BLaER1 treated with 17β-estradiol and CSF1 and Interleukin-3, amounts not matched to agents 10 nM and 100 nM (cell line): ENCODE measurements around the gene ANK2.
A peak's percentile ranks its signal among the peaks of the same experiment; 100 is the strongest.

Experiments
- H3K27ac ChIP-seq, 11 experiments: shearing (Covaris generic); formaldehyde crosslinking; 2 replicates each; pipeline ENCODE4 v1.8.1; 2022
- H3K27me3 ChIP-seq, 11 experiments: shearing (Covaris generic); formaldehyde crosslinking; 2 replicates each; pipeline ENCODE4 v1.8.1; 2022
- H3K36me3 ChIP-seq, 11 experiments: shearing (Covaris generic); formaldehyde crosslinking; 2 replicates each; pipeline ENCODE4 v1.8.1; 2022
- H3K4me1 ChIP-seq, 10 experiments: shearing (Covaris generic); formaldehyde crosslinking; 2 replicates each; pipeline ENCODE4 v1.8.1; 2022
- H3K4me2 ChIP-seq, 11 experiments: shearing (Covaris generic); formaldehyde crosslinking; 2 replicates each; pipeline ENCODE4 v1.8.1; 2022
- H3K4me3 ChIP-seq, 10 experiments: shearing (Covaris generic); formaldehyde crosslinking; 2 replicates each; pipeline ENCODE4 v1.8.1; 2022
- H3K9ac ChIP-seq, 11 experiments: shearing (Covaris generic); formaldehyde crosslinking; 2 replicates each; pipeline ENCODE4 v1.8.1; 2022
- H3K9me3 ChIP-seq, 11 experiments: shearing (Covaris generic); formaldehyde crosslinking; replicated peaks in 1 of 11; 2 replicates each; pipeline ENCODE4 v1.8.1; 2022
- H4K20me1 ChIP-seq, 11 experiments: shearing (Covaris generic); formaldehyde crosslinking; 2 replicates each; pipeline ENCODE4 v1.8.1; 2022
- Cebpa-rat ChIP-seq, 11 experiments: shearing (Covaris generic); IDR thresholded peaks; 2 replicates each; pipeline ENCODE4 v1.8.1; 2022

ANK2 gene

GRCh38 chr4:113294908-113295307 is 245.5 kb downstream of the ANK2 start:
- H3K27ac ChIP-seq, result no peak overlapping the region
- no peak for TF ChIP-seq Cebpa-rat (IDR thresholded peaks at IDR 0.05)
- no peak overlapping the region for H3K9ac ChIP-seq
- no peak overlapping the region for H3K4me3 ChIP-seq
- H3K9me3 ChIP-seq, result no peaks in the 10 kb centered on the region
- no peaks in the 10 kb centered on the region for H3K27me3 ChIP-seq
- no peak overlapping the region for H3K4me2 ChIP-seq
- no peaks in the 10 kb centered on the region for H3K4me1 ChIP-seq
- no peaks in the 10 kb centered on the region for H3K36me3 ChIP-seq
- H4K20me1 ChIP-seq, result no peaks in the 10 kb centered on the region

GRCh38 chr4:113300471-113300928 is 251.0 kb downstream of the ANK2 start:
- H3K36me3 ChIP-seq, result no peaks in the 10 kb centered on the region
- H3K27ac ChIP-seq, result no peak overlapping the region
- peaks cover 0 to 7% (median 0%) of the 10 kb centered on the region in 10 experiments; a peak in 2 of 20 replicates for H3K4me1 ChIP-seq
- TF ChIP-seq Cebpa-rat (IDR thresholded peaks at IDR 0.05), result no peak
- H3K27me3 ChIP-seq, result no peaks in the 10 kb centered on the region
- no peak overlapping the region for H3K4me2 ChIP-seq
- no peak overlapping the region for H3K9ac ChIP-seq
- H4K20me1 ChIP-seq, result no peaks in the 10 kb centered on the region
- H3K9me3 ChIP-seq, result no peaks in the 10 kb centered on the region
- H3K4me3 ChIP-seq, result no peak overlapping the region

- TF ChIP-seq Cebpa-rat (IDR thresholded peaks at IDR 0.05), result no peak
- no peaks in the 10 kb centered on the region for H3K36me3 ChIP-seq
- H3K4me2 ChIP-seq, result no peak overlapping the region
- H3K9ac ChIP-seq, result no peak overlapping the region
- H3K9me3 ChIP-seq, result no peaks in the 10 kb centered on the region
- H3K4me1 ChIP-seq, result peaks cover 0 to 7% (median 0%) of the 10 kb centered on the region in 10 experiments; a peak in 2 of 20 replicates
- no peaks in the 10 kb centered on the region for H3K27me3 ChIP-seq
- H3K27ac ChIP-seq, result no peak overlapping the region
- no peak overlapping the region for H3K4me3 ChIP-seq
- no peaks in the 10 kb centered on the region for H4K20me1 ChIP-seq
Observed at GRCh38 chr4:113302051-113302450, 252.6 kb downstream of the ANK2 start.

- Histone ChIP-seq H3K9ac (no peak overlapping the region), H3K27ac (no peak overlapping the region)
Observed at GRCh38 chr4:113303315-113303714, 253.9 kb downstream of the ANK2 start.

GRCh38 chr4:113311047-113311446 is 261.6 kb downstream of the ANK2 start:
- H3K4me1 ChIP-seq, result peaks cover 0 to 3% (median 1%) of the 10 kb centered on the region in 10 experiments; a peak in 9 of 20 replicates
- H3K36me3 ChIP-seq, result no peaks in the 10 kb centered on the region
- H3K27me3 ChIP-seq, result no peaks in the 10 kb centered on the region
- no peak overlapping the region for H3K27ac ChIP-seq
- no peak overlapping the region for H3K4me3 ChIP-seq
- no peak overlapping the region for H3K9ac ChIP-seq
- no peaks in the 10 kb centered on the region for H3K9me3 ChIP-seq
- H3K4me2 ChIP-seq, result no peak overlapping the region
- no peaks in the 10 kb centered on the region for H4K20me1 ChIP-seq
- no peak for TF ChIP-seq Cebpa-rat (IDR thresholded peaks at IDR 0.05)

More at GRCh38 chr4:113303315-113303714, 253.9 kb downstream of the ANK2 start:
- peaks cover 0 to 7% (median 0%) of the 10 kb centered on the region in 10 experiments; a peak in 2 of 20 replicates for H3K4me1 ChIP-seq
- H3K9me3 ChIP-seq, result no peaks in the 10 kb centered on the region
- no peak for TF ChIP-seq Cebpa-rat (IDR thresholded peaks at IDR 0.05)
- H3K4me3 ChIP-seq, result no peak overlapping the region
- peak overlapping the region in 2 of 11 experiments; percentile 29 to 33; a peak in 5 of 22 replicates for H3K4me2 ChIP-seq
- H3K36me3 ChIP-seq, result no peaks in the 10 kb centered on the region
- H4K20me1 ChIP-seq, result no peaks in the 10 kb centered on the region
- H3K27me3 ChIP-seq, result no peaks in the 10 kb centered on the region

- Histone ChIP-seq H3K27me3 (no peaks in the 10 kb centered on the region), H3K4me3 (no peak overlapping the region), H3K27ac (no peak overlapping the region), H3K9ac (no peak overlapping the region), H3K4me2 (no peak overlapping the region), H3K9me3 (no peaks in the 10 kb centered on the region), H4K20me1 (no peaks in the 10 kb centered on the region), H3K36me3 (no peaks in the 10 kb centered on the region; a peak in 1 of 22 replicates), H3K4me1 (peaks cover 8 to 18% (median 15%) of the 10 kb centered on the region in 10 experiments)
- no peak for TF ChIP-seq Cebpa-rat (IDR thresholded peaks at IDR 0.05)
Observed at GRCh38 chr4:113312529-113312928, 263.1 kb downstream of the ANK2 start.

- no peak for TF ChIP-seq Cebpa-rat (IDR thresholded peaks at IDR 0.05)
- Histone ChIP-seq H3K4me3 (no peak overlapping the region), H3K9me3 (no peaks in the 10 kb centered on the region), H3K27me3 (no peaks in the 10 kb centered on the region), H4K20me1 (no peaks in the 10 kb centered on the region), H3K27ac (no peak overlapping the region), H3K4me2 (no peak overlapping the region), H3K9ac (no peak overlapping the region), H3K36me3 (no peaks in the 10 kb centered on the region; a peak in 1 of 22 replicates), H3K4me1 (peaks cover 10 to 21% (median 17%) of the 10 kb centered on the region in 10 experiments)
Observed at GRCh38 chr4:113314426-113314825, 265.0 kb downstream of the ANK2 start.

GRCh38 chr4:113316879-113317278 is 267.4 kb downstream of the ANK2 start:
- Histone ChIP-seq H3K4me1 (peaks cover 10 to 21% (median 17%) of the 10 kb centered on the region in 10 experiments), H3K4me3 (peak overlapping the region in 2 of 10 experiments; percentile 8 to 24; a peak in 3 of 20 replicates), H3K9me3 (no peaks in the 10 kb centered on the region), H3K4me2 (peak overlapping the region; percentile 44 to 72 (median 63)), H3K27me3 (no peaks in the 10 kb centered on the region), H4K20me1 (no peaks in the 10 kb centered on the region), H3K36me3 (no peaks in the 10 kb centered on the region; a peak in 1 of 22 replicates), H3K27ac (peak overlapping the region in 5 of 11 experiments; percentile 1 to 35 (median 25); a peak in 3 of 22 replicates), H3K9ac (no peak overlapping the region)
- TF ChIP-seq Cebpa-rat (IDR thresholded peaks at IDR 0.05), result no peak

GRCh38 chr4:113317523-113317922 is 268.1 kb downstream of the ANK2 start:
- Histone ChIP-seq H4K20me1 (no peaks in the 10 kb centered on the region), H3K4me1 (peaks cover 10 to 21% (median 17%) of the 10 kb centered on the region in 10 experiments), H3K27me3 (no peaks in the 10 kb centered on the region), H3K4me3 (no peak overlapping the region; a peak in 1 of 20 replicates), H3K9ac (no peak overlapping the region), H3K36me3 (no peaks in the 10 kb centered on the region; a peak in 1 of 22 replicates), H3K4me2 (peak overlapping the region; percentile 44 to 72 (median 63); a peak in 21 of 22 replicates), H3K9me3 (no peaks in the 10 kb centered on the region), H3K27ac (peak overlapping the region in 6 of 11 experiments; percentile 1 to 35 (median 27); a peak in 7 of 22 replicates)
- TF ChIP-seq Cebpa-rat (IDR thresholded peaks at IDR 0.05), result no peak

- no peak for TF ChIP-seq Cebpa-rat (IDR thresholded peaks at IDR 0.05)
- no peaks in the 10 kb centered on the region for H4K20me1 ChIP-seq
- H3K27ac ChIP-seq, result no peak overlapping the region
- H3K4me3 ChIP-seq, result no peak overlapping the region
- no peaks in the 10 kb centered on the region for H3K9me3 ChIP-seq
- H3K27me3 ChIP-seq, result no peaks in the 10 kb centered on the region
- no peak overlapping the region for H3K4me2 ChIP-seq
- H3K4me1 ChIP-seq, result peaks cover 0 to 1% (median under 1%) of the 10 kb centered on the region in 10 experiments; a peak in 15 of 20 replicates
- no peaks in the 10 kb centered on the region for H3K36me3 ChIP-seq
- no peak overlapping the region for H3K9ac ChIP-seq
Observed at GRCh38 chr4:113322736-113323135, 273.3 kb downstream of the ANK2 start.
